ENCODE measurements around the gene MRM3.
"Not testable (repeated sequence)": the region's sequence is repeated elsewhere in the genome, so short reads cannot be mapped to it uniquely, and the experiment has no call there.

The MRM3 gene

DNA sequence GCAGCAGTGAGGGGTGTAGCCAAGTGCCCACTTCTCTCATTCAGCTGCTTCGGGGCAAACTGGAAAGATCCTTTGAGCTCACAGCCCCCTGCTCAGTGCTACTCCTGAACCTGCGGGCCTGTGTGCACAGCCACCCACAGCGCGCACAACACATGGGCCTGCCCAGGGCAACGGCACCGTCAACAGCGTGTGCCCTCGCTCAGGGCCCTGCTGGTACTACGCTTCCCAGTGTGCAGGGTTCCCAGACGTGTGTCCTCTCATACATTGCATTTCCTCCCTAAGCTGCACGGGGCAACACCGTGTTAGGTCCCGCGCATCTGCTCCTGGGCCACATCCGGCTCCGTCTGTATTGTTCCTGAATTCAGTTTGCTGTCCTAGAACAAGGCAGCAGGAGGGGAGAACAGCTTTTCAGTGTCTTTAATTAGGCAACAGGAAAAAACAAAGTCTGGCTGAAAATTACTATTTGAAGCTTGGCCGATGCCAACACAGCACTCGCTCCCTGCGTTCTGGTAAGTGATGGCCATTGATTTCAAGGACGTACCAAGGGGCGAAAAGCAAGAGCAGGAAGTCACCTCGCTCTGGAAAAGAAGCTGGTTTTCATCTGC, 15.2 kb downstream of the MRM3 start:
- DNase-seq, result no peak

DNA sequence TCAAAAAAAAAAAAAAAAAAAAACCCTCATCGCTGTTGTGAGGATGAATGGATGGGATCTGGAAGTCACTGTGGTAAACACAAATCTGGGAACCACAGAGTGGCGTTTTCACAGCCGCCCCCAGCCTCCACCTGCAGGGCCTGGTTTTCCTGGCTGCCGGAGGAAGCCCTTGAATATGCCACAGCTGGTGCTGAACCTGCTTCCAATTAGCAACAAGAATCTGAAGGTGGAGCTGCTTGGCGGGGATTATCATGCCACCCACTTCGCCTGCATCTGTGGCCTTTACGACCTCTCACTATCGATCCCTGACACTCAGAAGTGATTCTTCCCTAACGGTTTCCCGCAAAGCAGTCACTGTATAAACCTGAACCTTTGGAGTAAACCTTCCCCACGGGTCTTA, 16.1 kb downstream of the MRM3 start:
- DNase-seq, result no peak

DNA sequence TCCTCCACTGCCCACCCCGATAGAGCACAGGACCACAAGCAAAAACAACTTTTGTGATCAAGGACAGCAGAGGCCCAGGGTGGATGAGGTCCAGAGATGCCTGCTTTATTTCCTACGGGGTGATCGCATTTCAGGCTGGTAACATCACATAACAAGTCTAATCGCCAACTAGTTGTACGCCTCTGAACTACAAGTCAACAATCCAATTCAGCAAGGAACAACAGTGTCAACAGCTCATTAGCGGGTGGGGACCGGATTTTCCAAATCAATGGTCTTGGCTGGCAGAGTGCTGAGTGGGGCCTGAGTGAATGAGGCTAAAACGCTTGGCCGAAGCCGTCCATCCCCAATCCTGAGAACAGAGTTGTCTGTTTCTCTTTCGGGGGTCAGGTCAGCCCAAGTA, 17.1 kb downstream of the MRM3 start:
- DNase-seq, result no peak

DNA sequence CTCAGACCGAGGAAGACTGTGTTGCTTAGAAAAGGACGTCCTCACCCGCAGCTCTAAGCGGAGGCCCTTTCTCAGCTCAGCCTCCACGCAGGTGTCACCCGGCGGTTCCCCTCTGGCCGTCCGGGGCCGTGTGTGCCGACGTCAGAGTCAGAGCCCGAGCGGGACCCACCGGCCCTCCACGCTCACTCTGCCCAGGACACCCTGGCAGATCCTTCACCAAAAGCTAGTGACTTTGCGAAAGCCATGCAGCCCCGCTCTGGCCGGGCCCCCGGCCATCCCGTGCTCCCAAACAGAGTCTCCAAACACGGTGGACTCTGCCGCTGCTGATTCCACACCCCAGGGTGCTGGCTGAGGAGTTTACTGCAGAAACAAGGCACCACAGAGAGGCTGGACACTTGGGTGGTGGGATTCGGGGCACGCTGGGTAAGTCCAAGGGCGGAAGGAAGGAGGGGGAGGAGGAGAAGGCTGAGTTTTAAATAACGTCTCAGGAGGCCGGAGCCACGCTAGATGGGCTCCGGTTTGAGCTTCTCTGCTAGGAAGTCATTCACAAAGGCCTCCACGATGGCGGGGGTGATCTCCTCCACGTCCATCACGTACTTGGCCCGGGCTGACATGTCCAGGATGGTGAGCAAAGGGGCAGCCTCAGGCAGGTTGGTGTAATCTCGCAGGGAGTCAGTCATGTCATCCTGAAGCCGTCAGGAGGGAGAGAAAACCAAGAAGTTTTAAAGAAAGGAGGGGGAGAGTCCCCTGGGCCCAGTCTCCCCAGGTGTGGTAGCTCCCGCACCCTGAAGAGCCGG, 18.5 kb downstream of the MRM3 start:
- no peak for DNase-seq

DNA sequence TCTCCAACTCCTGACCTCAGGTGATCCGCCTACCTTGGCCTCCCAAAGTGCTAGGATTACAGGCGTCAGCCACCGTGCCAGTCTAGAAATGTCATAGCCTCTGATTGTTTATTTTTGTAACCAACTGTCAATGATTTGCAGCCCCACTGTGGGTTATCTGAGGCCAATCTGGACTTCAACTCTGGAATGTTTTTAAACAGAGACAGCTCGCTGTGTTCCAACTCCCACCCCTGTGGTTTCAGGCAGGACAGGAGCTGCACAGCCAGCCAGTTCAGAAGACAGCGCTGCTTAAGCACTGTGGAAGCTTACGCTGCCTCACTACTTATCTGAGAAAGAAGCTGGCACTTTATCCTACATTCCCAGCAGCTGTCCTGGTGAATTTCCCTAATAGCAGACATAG, 19.5 kb downstream of the MRM3 start:
- DNase-seq, result no peak

DNA sequence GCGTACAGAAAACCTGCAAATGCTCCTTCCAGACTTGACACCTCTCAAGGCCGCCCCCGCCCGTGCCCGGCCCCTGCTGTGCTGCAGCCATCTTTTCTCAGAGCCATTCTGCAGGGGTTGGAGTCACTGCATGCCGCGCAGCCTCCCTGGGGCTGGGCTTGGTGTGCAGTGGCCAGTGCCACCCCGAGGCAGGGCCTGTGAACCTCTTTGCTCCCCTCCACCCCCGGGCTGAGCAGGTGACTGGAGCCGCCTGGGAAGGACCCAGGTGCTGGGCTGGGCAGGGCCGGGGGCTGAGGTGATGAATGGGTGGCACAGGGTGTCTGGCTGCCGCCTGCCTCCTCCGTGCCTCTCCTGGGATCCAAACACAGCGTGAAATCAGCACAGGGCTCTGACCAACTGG, 20.3 kb downstream of the MRM3 start:
- DNase-seq, result no peak

DNA sequence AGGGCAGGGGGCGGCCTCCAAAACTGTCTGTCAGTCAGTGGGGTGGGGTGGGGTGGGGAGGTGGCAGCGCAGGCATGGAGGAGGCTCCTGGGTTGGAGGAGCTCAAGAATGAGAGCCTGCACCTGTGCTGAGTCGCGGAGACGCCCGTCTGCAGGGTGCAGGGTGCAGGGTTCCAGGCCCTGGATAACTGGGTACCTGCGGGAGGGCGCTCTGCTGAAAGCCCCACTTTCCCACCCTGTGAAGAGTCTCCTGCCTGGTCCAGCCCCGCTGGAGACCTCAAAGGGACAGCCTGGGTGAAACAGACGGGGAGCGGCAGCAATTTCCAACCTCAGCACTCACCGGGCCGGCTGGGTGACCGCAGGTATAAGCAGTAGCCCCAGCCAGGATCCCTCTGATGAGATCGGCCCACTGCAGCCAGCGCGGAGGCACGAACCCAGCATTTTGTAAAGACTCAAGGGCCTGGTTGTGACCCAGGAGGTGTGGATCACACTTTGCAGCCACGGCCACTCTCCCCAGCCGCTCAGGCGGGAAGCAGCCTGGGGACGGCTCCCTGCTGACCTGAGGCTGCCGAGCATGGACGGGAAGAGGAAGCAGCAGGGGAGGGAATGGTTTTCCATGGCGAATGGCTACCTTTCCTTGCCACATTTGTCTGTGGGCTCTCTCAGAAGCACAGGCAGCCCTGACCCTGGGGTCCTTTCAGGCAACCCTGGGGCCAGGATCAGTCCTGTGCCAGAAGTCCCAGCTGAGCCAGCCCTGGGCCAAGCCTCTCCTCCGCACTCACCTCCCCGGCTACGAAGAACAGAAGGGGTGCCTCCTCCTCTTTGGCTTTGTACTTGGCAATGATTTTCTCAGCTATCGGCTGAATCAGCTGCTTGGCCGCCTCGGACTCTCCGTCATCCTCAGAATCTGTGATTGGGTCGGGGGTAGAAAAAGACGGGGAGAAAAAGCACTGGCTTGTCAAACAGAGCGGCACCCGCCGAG, 21.0 kb downstream of the MRM3 start:
- no peak for DNase-seq

DNA sequence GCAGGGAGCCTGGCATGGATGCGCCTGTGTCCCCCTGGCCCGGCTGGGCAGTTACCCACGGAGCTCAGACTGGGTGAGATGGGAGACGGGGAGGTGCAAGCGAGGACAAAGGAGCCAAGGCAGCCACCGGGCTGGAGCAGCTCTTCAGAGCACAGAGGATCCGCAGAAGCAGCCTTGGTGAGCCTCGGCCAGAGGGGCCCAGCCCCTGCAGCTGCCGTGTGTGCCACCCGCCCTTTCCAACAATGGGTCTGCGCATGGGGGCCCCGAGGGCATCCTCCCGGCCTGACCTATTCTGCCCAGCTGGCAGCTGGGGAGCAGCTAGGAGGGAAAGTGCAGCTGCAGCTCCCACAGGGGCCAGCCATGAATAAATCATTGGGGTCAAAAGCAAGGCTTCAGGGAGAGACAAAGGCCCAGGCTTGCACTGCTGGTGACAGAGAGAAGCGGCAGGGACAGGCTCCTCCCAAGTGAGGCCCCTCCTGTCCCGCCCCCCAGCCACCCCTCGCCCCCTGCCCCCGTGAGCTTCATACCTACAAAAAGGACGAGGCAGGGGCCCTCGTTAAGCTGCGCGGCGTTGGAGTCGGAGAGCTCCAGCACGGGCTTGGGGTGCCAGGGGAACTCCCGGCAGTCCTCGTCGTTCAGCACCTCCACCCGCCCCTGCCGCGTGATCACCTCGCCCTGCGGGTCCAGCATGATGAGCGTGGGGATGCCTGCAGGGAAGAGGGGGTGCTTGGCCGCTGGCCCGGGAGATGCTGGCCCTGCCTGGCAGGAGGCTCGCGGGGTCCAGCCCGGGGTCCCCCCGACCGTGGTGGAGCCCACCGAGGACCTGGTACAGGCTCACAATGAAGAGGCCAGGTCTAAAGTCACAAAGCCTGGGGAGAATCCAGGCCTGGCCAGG, 22.6 kb downstream of the MRM3 start:
- DNase-seq, result no peak

DNA sequence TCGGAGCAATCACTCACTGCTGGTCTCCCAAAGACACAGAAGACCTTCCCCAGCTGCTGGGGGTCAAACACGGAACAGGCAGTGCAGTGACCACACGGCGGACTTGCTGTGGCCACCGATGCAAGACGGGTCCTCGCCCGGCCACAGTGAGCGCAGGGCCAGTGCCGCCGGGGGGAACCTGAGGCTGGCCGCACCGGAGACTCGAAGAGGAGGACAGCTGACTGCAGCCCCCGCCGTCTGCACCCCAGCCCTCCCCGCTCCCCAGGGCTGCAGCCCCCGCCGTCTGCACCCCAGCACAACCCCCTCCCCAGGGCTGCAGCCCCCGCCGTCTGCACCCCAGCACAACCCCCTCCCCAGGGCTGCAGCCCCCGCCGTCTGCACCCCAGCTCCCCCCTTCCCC, 23.7 kb downstream of the MRM3 start:
- DNase-seq, result not testable (repeated sequence)

DNA sequence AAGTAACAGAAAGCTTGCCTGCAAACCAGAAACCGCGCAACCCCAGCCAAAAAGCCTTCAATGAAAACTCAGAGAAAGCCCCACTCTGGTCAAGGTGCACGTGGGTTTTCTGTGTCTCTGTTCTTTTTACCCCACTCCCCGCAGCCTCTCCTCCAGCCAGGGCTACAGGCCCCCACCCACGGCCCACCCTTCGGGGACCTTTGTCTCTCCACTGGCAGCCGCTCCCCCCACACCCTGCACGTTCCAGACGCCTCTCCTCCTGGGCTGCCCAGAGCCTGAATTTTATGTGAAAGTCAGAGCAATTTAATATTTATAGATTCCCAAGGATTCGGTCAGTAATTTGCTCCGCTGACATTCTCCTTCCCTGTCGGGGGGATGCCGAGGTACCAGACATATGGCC, 24.2 kb downstream of the MRM3 start:
- no peak for DNase-seq

DNA sequence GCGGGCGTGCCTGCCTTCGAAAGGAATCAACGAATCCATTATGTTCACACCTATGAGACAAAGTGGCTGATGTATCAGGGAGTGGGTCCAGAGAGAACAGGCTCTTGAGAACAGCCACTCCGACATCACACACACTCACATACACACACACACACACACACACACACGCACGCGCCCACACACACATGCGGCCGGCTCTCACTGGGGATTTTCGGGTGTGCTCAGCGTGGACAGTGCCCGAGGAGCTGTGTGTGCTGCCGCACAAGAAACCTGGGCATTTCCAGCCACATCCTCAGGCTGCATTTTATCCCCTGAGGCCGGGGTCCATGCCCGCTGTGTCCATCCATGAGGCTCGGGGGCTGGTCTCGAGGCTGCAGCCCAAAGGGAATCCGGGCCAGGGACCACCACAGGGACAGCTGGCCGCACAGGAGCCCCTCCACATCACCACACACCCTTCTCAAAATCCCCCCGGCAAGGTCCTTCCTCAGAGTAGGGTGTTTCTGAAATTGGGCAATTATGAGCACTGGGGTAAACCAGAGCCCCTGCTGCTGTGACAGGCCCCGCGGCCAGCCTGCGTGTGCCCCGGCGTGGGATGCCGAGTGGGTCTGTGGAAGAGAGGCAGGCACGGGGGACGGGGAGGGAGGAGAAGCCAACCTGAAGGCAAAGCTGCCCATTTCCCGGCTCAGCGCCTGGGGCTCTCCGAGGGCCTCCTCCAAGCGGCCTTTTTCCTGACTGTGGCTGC, 24.8 kb downstream of the MRM3 start:
- no peak for DNase-seq

DNA sequence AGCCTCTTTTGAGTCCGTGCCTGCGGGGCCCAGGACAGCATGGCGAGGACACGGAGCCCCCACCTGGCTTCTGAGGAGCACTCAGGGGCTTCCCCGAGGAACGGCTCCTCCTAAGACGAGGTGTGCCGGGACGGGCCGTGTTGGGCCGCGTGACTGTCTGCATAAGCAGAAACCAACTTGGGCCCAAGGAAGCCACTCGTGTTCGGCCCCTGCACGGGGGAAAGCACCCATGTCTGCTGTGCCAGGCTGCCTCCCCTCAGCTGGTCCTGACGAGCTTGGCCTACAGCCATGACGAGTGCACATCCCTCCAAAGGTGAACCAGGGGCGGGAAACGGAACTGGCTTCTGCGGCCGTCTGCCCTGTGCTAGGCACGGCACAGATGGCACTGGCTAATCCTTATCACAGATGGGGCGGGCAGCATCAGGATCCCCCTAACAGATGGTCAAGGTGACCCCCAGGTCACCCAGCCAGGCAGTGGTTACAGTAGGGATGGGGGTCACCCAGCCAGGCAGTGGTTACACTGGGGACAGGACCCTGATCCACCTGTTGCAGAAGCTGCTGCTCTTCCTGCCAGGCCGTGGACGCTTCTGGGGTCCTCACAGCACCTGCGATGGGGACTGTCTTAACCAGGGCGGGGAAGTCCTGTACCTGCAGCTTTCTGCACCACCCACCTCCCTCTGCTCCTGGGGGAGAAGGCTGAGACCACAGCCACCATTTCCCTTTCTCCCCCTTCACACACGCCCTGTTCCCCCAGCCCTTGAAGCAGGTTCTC, 25.6 kb downstream of the MRM3 start:
- no peak for DNase-seq

DNA sequence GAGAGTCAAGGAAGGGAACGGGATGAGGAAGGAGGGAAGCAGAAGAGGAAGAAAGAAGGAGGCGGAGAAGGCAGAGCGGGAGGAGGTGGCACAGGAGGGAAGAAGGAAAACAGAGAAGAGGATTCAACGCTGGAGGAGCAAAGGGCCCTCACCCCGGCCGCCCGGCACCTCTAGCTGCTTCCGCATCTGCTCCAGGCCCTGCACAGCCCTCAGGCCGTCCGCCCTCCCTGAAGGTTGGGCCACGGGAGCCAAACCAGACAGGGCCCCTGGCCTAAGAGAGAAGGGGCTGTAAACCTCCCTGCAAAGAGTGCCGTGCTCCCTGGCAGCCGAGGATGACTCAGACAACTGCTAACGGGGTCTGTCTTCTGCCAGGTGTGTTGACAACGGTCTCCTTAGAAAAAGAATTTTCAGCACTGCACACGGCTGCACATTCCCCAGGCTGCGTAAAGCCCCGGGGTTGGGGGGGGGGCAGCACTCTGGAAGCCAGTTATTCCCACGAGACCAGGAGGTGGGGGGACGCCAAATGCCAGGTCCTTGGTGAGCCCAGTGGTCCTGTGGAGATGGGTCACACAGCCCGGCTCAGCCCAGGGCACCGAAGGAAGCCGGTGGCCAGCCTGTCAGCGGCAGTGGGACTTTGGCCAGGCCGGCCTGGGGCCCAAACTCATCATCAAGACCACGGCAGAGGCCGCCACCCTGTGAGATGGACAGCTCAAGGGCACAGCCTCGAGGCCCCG, 29.1 kb downstream of the MRM3 start:
- no peak for DNase-seq

DNA sequence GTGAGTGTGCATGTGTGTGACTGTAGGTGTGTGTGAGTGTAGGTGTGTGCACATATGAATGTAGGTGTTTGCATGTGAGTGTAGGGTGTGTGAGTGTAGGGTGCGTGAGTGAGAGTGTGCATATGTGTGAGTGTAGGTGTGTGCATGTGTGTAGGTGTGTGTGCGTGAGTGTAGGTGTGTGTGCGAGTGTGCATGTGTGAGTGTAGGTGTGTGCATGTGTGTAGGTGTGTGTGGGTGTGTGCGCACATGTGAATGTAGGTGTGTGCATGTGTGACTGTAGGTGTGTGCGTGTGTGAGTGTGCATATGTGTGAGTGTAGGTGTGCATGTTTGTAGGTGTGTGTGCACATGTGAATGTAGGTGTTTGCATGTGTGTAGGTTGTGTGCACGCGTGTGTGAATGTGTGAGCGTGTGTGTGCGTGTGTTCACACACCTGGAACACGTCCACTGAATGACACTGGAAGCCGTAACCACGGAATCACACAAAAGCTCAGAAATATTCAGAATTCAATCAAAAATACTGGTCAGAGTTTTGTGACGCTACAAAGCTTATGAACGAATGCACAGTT, 30.6 kb downstream of the MRM3 start:
- DNase-seq, result no peak

DNA sequence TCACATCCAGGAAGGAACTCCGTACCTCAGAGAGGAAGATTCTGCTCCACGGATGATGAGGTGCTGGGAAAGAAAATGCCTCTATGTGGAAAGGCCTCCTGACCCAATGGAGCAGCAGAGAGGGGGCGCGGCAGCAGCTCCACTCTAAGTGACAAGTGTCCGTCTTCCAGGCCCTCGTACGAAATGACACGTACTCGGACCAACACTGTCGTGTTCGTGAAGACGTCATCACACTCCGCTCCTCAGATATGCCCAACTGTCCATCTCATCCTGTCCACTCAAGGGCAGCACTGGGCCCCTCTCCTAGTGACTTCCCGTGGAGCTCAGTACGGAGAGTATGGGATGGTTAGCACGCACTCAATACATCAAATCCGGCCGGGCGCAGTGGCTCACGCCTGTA, 32.2 kb downstream of the MRM3 start:
- no peak for DNase-seq

DNA sequence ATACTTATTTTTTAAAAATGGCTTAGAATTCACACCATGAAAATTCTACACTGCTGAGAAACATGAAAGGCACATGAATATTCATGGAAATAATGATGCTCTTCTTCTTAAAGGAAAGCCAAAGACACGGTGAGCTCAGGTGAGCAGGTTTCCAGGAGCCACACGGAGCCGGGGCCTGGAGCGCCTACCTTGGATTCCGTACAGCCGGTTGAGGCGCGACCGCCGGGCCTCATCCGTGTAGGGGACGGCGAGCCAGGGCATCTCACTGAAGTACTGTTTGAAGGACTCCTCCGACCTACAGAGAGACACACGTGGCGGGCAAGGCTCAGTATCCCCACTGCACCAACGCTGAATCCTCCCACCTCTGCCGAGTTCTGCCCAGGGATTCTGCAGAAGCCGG, 37.1 kb downstream of the MRM3 start:
- no peak for DNase-seq

DNA sequence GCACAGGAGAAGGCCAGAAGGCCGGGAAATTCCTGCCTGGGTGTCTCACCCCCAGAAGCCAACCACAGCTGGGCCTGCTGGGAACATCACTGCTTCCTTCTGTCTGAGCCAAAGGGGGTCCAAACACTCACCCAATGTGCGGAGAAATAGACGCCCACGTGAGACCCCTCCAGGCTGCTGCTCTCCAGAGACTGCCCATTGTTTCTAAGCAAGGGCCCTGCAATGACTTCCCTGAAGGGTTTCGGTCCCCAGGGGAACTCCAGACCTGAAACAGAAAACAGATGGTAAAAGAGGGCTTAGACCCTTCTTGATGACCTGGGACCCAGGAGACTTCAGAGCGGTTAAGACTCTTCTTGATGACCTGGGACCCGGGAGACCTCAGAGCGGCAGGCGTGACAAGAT, 41.3 kb downstream of the MRM3 start:
- DNase-seq, result no peak

DNA sequence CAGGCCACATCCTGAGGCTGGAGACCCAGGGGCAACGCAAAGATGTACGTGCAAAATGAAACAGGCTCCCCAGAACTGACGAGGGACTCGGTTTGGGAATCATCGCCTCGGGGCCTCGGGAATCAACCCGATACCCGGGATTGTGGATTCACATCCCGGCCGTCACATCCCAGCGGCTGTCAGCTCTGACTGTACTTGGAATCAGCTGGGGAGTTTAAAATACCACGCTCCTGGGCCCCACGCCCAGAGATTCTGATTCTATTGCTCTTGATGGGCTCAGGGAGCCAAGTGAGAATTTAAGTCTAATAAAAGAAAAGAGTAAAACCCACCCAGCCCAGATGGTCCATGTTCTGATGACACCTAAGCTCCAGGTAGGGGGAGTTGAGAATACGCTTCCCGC, 42.2 kb downstream of the MRM3 start:
- DNase-seq, result no peak

DNA sequence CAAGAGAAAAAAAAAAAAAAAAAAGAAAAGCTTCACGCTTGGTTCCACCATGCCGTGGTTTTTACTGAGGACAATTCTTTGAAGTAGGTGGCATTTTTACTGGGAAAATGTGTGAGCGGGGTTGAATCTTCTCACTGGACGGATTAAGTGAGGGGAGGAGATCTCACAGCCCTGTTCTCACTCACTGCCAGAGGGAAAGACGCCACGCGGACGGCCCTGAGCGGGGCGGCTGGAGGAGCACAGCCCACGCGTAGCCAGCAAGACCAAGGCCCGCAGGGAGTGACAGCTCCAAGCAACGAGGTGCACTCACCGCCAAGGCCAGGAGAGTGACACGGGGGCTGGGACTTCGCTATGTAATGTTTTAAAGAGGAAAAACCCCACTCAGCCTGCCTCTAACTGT, 43.1 kb downstream of the MRM3 start:
- no peak for DNase-seq

DNA sequence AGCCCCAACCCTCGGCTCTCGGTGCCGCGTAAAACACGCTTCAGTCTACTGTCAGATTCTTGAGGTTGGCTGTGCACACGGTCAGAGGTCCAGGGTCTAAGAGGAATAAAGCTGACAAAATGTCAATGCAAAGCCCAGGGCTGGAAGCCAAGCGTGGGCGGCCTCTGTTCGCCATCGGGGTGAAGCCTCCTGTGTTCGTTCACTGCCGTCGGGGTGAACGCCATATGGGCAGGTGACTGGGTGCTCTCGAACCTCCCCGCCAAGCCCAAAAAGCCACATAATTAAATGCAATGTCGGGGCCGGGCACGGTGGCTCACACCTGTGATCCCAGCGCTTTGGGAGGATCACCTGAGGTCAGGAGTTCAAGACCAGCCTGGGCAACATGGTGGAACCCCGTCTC, 44.6 kb downstream of the MRM3 start:
- no peak for DNase-seq

All from fibroblast of skin of abdomen (primary cell).